Mucosa of descending colon (tissue), 3 donors: ENCODE data around the gene NCOA7. TPM values are rescaled to one million over a fixed set of nuclear protein-coding genes. Genes with fewer than 3 reads are reported as not detected.

Experiments used
- ATAC-seq: fragments of 200-7000 bp; cut with Tn5 transposase; one replicate; pipeline ENCODE4 v1.9.1; 2020; ENCODE audit warnings: mild to moderate bottlenecking, moderate library complexity
- DNase-seq, 3 donors: peaks; one replicate each; pipeline ENCODE4 v3.0.0-alpha.2; 2020
- H3K36me3 ChIP-seq: fragments of 200-600 bp; one replicate; pipeline ENCODE4 v1.8.0; 2021; ENCODE audit warnings: low read depth, mild to moderate bottlenecking
- H3K4me1 ChIP-seq: fragments of 200-600 bp; one replicate; pipeline ENCODE4 v1.8.0; 2021; ENCODE audit warnings: low read depth, mild to moderate bottlenecking
- H3K4me3 ChIP-seq: fragments of 200-600 bp; one replicate; pipeline ENCODE4 v1.8.0; 2021; ENCODE audit warnings: mild to moderate bottlenecking
- H3K9me3 ChIP-seq: fragments of 200-600 bp; one replicate; pipeline ENCODE4 v1.8.0; 2021; ENCODE audit warnings: mild to moderate bottlenecking
- CTCF ChIP-seq: fragments of 200-600 bp; IDR thresholded peaks from one replicate; pipeline ENCODE4 v1.8.0; 2022; ENCODE audit warnings: antibody characterized with exemption, mild to moderate bottlenecking
- intact Hi-C, 2 donors: fragments of 100-400 bp; cut with DNase I in 1 of 2; cut with micrococcal nuclease in 1 of 2; formaldehyde crosslinking; loops; one replicate each; pipeline versions ENCODE4 v1.11.0 to v1.11.1; 2022; cut with DNase I, micrococcal nuclease
- total RNA-seq, 3 donors: library from RNA; stranded (reverse); fragmentation: NEBNext Ultra II Directional in 2 of 3; extraction: Animal tissue kit (Norgen Biotek cat#: 25700) in 2 of 3; gene quantifications; one replicate each; pipeline versions ENCODE4 v1.2.1 to v1.2.4, GENCODE V29; 2021 to 2023
- donor health status: DM: no; HTN: no; CAD: no; lungs with moderate emphysema.
- donor health status: DM: no; HTN: no; CAD: no.
- donor health status: DM: no; HTN: yes; CAD: no.

The NCOA7 gene
- total RNA-seq, 3 donors from 2014 or later: 28.9 to 54.0 (median 49.6) TPM

- H3K9me3 ChIP-seq: no peaks in the 10 kb centered on the region
- H3K4me3 ChIP-seq: no peak overlapping the region
- H3K4me1 ChIP-seq: peaks cover 4% of the 10 kb centered on the region
- ATAC-seq (no peak), DNase-seq (no peak)
- H3K36me3 ChIP-seq: no peaks in the 10 kb centered on the region
- intact Hi-C loops: loop anchor here (10.0 kb wide), 1 partner anchor 174 kb away; no protein-coding TSS in a partner anchor
- no peak for TF ChIP-seq CTCF
These were observed 168.3 kb downstream of the NCOA7 start for GRCh38 chr6:125959041-125959440.

GRCh38 chr6:125961117-125961516 is 170.4 kb downstream of the NCOA7 start:
- ATAC-seq (no peak), DNase-seq (no peak)
- no peak overlapping the region for H3K4me3 ChIP-seq
- H3K9me3 ChIP-seq: no peaks in the 10 kb centered on the region
- intact Hi-C loops: no loop called here
- no peaks in the 10 kb centered on the region for H3K36me3 ChIP-seq
- no peak for TF ChIP-seq CTCF
- H3K4me1 ChIP-seq: peaks cover 4% of the 10 kb centered on the region

- Histone ChIP-seq H3K36me3 (no peaks in the 10 kb centered on the region), H3K4me3 (no peak overlapping the region), H3K9me3 (no peaks in the 10 kb centered on the region), H3K4me1 (peaks cover 4% of the 10 kb centered on the region)
- ATAC-seq: no peak
- TF ChIP-seq CTCF: no peak
- intact Hi-C loops: no loop called here
- no peak for DNase-seq
These were observed 172.2 kb downstream of the NCOA7 start for GRCh38 chr6:125962900-125963497.

- no peak for TF ChIP-seq CTCF
- no peaks in the 10 kb centered on the region for H3K4me1 ChIP-seq
- DNase-seq: no peak
- H3K9me3 ChIP-seq: no peaks in the 10 kb centered on the region
- no peaks in the 10 kb centered on the region for H3K36me3 ChIP-seq
- H3K4me3 ChIP-seq: no peak overlapping the region
- intact Hi-C loops: no loop called here
- no peak for ATAC-seq
These were observed 173.1 kb downstream of the NCOA7 start for GRCh38 chr6:125963817-125964216.

- ATAC-seq (no peak), DNase-seq (no peak)
- Histone ChIP-seq H3K9me3 (no peaks in the 10 kb centered on the region), H3K4me3 (no peak overlapping the region), H3K4me1 (no peaks in the 10 kb centered on the region), H3K36me3 (no peaks in the 10 kb centered on the region)
- intact Hi-C loops: no loop called here
- no peak for TF ChIP-seq CTCF
These were observed 175.8 kb downstream of the NCOA7 start for GRCh38 chr6:125966569-125966968.

GRCh38 chr6:125968493-125968892 is 177.7 kb downstream of the NCOA7 start:
- intact Hi-C loops: no loop called here
- no peaks in the 10 kb centered on the region for H3K9me3 ChIP-seq
- H3K36me3 ChIP-seq: no peaks in the 10 kb centered on the region
- ATAC-seq (no peak), DNase-seq (no peak)
- TF ChIP-seq CTCF: no peak
- H3K4me3 ChIP-seq: no peak overlapping the region
- no peaks in the 10 kb centered on the region for H3K4me1 ChIP-seq
